Keratinocyte (primary cell): ENCODE data around the gene EHMT1. TPM values are rescaled to one million over a fixed set of nuclear protein-coding genes. Genes with fewer than 3 reads are reported as not detected.

ENCODE experiments used
- DNase-seq: peaks from one replicate; pipeline ENCODE4 v3.0.0-alpha.2; 2011; ENCODE audit warnings: low read depth, missing footprints, low spot score
- FAIRE-seq: peaks from 2 replicates; lab custom pipeline; 2011; peaks lifted over from hg19 to GRCh38; lab: Jason Lieb, UNC
- H2AFZ ChIP-seq: 2 replicates; pipeline ENCODE4 v1.6.0; 2012; ENCODE audit warnings: low read length, control low read depth, inconsistent platforms; ENCODE audit not compliant: control insufficient read depth
- H3K27ac ChIP-seq: 2 replicates; pipeline ENCODE4 v1.5.1; 2011; ENCODE audit warnings: low read length; ENCODE audit not compliant: control insufficient read depth, insufficient read depth
- H3K27me3 ChIP-seq: 3 replicates; pipeline ENCODE4 v1.6.0; 2011; ENCODE audit warnings: low read length; ENCODE audit not compliant: control insufficient read depth, insufficient read depth; ENCODE audit errors: extremely low read depth
- H3K36me3 ChIP-seq, 2 experiments: 2 replicates in 1 of 2; 3 replicates in 1 of 2; pipeline ENCODE4 v1.5.1; 2011; ENCODE audit warnings: low read length in 2 of 2, mild to moderate bottlenecking in 1 of 2; ENCODE audit not compliant: control insufficient read depth in 2 of 2, insufficient read depth in 2 of 2; ENCODE audit errors: extremely low read depth in 1 of 2
- H3K4me1 ChIP-seq: 3 replicates; pipeline ENCODE4 v1.5.1; 2011; ENCODE audit warnings: low read length; ENCODE audit not compliant: control insufficient read depth, insufficient read depth; ENCODE audit errors: extremely low read depth
- H3K4me2 ChIP-seq: 3 replicates; pipeline ENCODE4 v1.6.0; 2011; ENCODE audit warnings: low read depth, low read length; ENCODE audit not compliant: control insufficient read depth, insufficient read depth; ENCODE audit errors: extremely low read depth
- H3K4me3 ChIP-seq, 3 experiments: fragments of 200-600 bp in 1 of 3; sonication (generic) in 1 of 3; 2 replicates in 2 of 3; 3 replicates in 1 of 3; pipeline ENCODE4 v1.5.1; 2011 to 2016; ENCODE audit warnings: low read length in 3 of 3, mild to moderate bottlenecking in 3 of 3, control low read depth in 2 of 3, inconsistent platforms in 1 of 3, low read depth in 1 of 3, mixed read lengths in 1 of 3, mixed run types in 1 of 3, moderate library complexity in 1 of 3; ENCODE audit not compliant: control insufficient read depth in 2 of 3, insufficient read depth in 2 of 3; ENCODE audit errors: extremely low read depth in 1 of 3
- H3K79me2 ChIP-seq: 2 replicates; pipeline ENCODE4 v1.6.0; 2012; ENCODE audit warnings: low read length; ENCODE audit not compliant: control insufficient read depth, insufficient read depth
- H3K9ac ChIP-seq: 3 replicates; pipeline ENCODE4 v1.6.0; 2011; ENCODE audit warnings: low read length; ENCODE audit not compliant: control insufficient read depth, insufficient read depth; ENCODE audit errors: extremely low read depth
- H3K9me1 ChIP-seq: 3 replicates; pipeline ENCODE4 v1.6.0; 2011; ENCODE audit warnings: low read length; ENCODE audit not compliant: control insufficient read depth, insufficient read depth; ENCODE audit errors: extremely low read depth
- H3K9me3 ChIP-seq: 2 replicates; pipeline ENCODE4 v1.5.1; 2012; ENCODE audit warnings: low read depth, low read length; ENCODE audit not compliant: control insufficient read depth
- H4K20me1 ChIP-seq: 3 replicates; pipeline ENCODE4 v1.6.0; 2011; ENCODE audit warnings: low read length; ENCODE audit not compliant: control insufficient read depth, insufficient read depth; ENCODE audit errors: extremely low read depth
- EZH2 ChIP-seq: IDR thresholded peaks from one replicate; pipeline ENCODE4 v1.6.1; 2012; ENCODE audit warnings: inconsistent platforms, mild to moderate bottlenecking, low read length, moderate library complexity
- dilution Hi-C: fragments of 300-500 bp; cut with MboI; formaldehyde crosslinking; loops from one replicate; pipeline ENCODE4 v1.7.0; 2020; ENCODE audit warnings: low sequenced_read_pairs; ENCODE audit not compliant: extremely low pct_ligation_motif_present
- polyA plus RNA-seq, 5 experiments: library from polyadenylated mRNA; depleted of rRNA in 3 of 5; stranded (reverse) in 3 of 5; stranded (forward) in 1 of 5; unstranded in 1 of 5; fragments of >200 nt; gene quantifications; 1 replicate in 1 of 5; 2 replicates in 3 of 5; 3 replicates in 1 of 5; pipeline versions ENCODE4 v1.2.1 to v1.2.3, GENCODE V29; 2011 to 2012; ENCODE audit warnings: missing spikeins in 2 of 5, low read depth in 1 of 5, low replicate concordance in 1 of 5
- TF ChIP-seq, protein P1 (sequence below), 3 experiments: IDR thresholded peaks in 1 of 3; conservative IDR thresholded peaks in 1 of 3; optimal IDR thresholded peaks in 1 of 3; 2 replicates in 2 of 3; 3 replicates in 1 of 3; pipeline versions ENCODE3 to v1.5.1; 2011; ENCODE audit warnings: low read length in 3 of 3, mild to moderate bottlenecking in 3 of 3, moderate library complexity in 2 of 3, control low read depth in 1 of 3, inconsistent platforms in 1 of 3; ENCODE audit not compliant: insufficient read depth in 2 of 3; ENCODE audit errors: extremely low read depth in 1 of 3

EHMT1 gene
- polyA plus RNA-seq, 1 donor (not counting 4 experiments of a cell fraction or from before 2014, with no cell fraction given): 25.9 TPM

DNA sequence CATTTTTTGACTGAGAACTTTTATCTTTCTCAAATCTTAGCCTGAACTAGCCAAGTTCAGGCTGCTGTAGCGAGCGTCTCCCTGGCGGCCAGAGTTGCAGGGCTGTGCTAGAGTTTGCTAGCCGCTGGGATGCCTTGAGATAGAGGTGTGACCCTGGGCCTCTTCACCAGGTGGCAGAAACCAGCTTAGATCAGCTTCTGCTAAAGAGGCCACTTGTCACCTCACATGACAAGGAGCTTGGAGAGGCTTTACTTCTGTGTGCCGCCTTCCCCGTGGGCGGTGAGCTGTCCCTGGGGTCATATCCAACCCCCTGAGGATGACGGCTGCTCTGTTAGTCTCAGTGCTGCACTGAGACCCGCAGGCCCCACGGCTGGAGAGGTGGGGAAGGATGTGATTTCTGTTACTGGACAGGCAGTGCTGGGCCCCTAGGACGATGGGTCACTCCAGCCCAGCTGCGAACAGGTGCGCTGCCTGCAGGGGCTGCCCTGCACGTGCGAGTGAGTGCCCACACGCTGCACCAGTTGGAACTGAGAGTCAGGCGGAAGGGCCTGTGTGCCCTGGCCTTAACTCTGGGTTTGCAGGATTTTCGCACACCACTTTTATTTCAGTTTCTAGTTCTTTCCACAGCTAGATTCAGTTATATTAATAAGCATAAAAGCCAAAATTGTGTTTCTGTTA is 63.8 kb downstream of the EHMT1 start:
- H3K4me2 ChIP-seq: no peak overlapping the region
- no peak overlapping the region for H3K4me3 ChIP-seq
- dilution Hi-C loops: no loop called here
- TF ChIP-seq, protein P1, sequence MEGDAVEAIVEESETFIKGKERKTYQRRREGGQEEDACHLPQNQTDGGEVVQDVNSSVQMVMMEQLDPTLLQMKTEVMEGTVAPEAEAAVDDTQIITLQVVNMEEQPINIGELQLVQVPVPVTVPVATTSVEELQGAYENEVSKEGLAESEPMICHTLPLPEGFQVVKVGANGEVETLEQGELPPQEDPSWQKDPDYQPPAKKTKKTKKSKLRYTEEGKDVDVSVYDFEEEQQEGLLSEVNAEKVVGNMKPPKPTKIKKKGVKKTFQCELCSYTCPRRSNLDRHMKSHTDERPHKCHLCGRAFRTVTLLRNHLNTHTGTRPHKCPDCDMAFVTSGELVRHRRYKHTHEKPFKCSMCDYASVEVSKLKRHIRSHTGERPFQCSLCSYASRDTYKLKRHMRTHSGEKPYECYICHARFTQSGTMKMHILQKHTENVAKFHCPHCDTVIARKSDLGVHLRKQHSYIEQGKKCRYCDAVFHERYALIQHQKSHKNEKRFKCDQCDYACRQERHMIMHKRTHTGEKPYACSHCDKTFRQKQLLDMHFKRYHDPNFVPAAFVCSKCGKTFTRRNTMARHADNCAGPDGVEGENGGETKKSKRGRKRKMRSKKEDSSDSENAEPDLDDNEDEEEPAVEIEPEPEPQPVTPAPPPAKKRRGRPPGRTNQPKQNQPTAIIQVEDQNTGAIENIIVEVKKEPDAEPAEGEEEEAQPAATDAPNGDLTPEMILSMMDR (optimal IDR thresholded peaks at IDR 0.05 in 1 of 3, IDR thresholded peaks at IDR 0.05 in 1 of 3, conservative IDR thresholded peaks at IDR 0.05 in 1 of 3; ENCODE audit: extremely low read depth in 1 of 3, insufficient read depth in 2 of 3, low read length in 3 of 3): no peak
- TF ChIP-seq EZH2: no peak
- no peak overlapping the region for H2AFZ ChIP-seq
- no peaks in the 10 kb centered on the region for H3K9me1 ChIP-seq
- no peak overlapping the region for H3K9ac ChIP-seq
- H3K79me2 ChIP-seq: peaks cover 88% of the 10 kb centered on the region
- peaks cover 24% of the 10 kb centered on the region for H4K20me1 ChIP-seq
- DNase-seq (no peak), FAIRE-seq (no peak)
- H3K9me3 ChIP-seq: no peaks in the 10 kb centered on the region
- H3K36me3 ChIP-seq: peaks cover 2 to 3% of the 10 kb centered on the region in 2 experiments
- H3K4me1 ChIP-seq: no peaks in the 10 kb centered on the region
- H3K27me3 ChIP-seq: no peaks in the 10 kb centered on the region
- H3K27ac ChIP-seq: no peak overlapping the region

DNA sequence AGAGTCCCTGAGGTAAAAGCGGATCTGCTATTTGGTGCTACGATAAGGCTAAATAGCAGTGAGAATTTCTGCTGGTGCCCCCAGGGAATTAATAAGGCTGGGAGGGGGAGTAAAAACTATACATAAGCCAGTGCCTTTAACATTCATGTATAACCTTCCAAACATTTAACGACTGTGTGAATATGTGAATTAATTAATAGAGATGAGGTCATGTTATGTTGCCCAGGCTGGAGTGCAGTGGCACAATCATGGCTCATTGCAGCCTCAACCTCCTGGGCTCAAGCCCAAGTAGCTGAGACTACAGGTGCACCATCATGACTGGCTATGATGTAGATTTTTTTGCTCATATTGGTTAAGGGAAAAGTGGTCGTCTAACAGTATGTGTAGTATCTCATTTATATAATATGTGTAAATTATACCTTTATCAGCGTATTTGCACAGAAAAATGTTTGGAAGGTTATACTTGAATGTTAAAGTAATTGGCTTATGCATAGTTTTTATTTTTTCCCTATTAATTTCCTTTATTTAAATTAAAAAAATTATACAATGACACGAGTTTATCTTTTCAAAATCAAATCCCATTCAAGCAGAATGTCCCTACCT is 64.6 kb downstream of the EHMT1 start:
- H3K4me3 ChIP-seq: no peak overlapping the region
- no peaks in the 10 kb centered on the region for H3K4me1 ChIP-seq
- H3K79me2 ChIP-seq: peaks cover 91% of the 10 kb centered on the region
- no peaks in the 10 kb centered on the region for H3K27me3 ChIP-seq
- dilution Hi-C loops: no loop called here
- DNase-seq: no peak
- no peak overlapping the region for H3K27ac ChIP-seq
- no peak overlapping the region for H2AFZ ChIP-seq
- peaks cover under 1 to 2% of the 10 kb centered on the region in 2 experiments for H3K36me3 ChIP-seq
- H3K9ac ChIP-seq: no peak overlapping the region
- peaks cover 2% of the 10 kb centered on the region for H3K9me1 ChIP-seq
- H3K9me3 ChIP-seq: no peaks in the 10 kb centered on the region
- no peak for FAIRE-seq
- no peak for TF ChIP-seq EZH2
- TF ChIP-seq, protein P1 (optimal IDR thresholded peaks at IDR 0.05 in 1 of 3, IDR thresholded peaks at IDR 0.05 in 1 of 3, conservative IDR thresholded peaks at IDR 0.05 in 1 of 3; ENCODE audit: extremely low read depth in 1 of 3, insufficient read depth in 2 of 3, low read length in 3 of 3): no peak
- peaks cover 27% of the 10 kb centered on the region for H4K20me1 ChIP-seq
- H3K4me2 ChIP-seq: no peak overlapping the region
